WTC11 (cell line): ENCODE data around the gene HES5. TPM values are rescaled to one million over a fixed set of nuclear protein-coding genes. Genes with fewer than 3 reads are reported as not detected.

Experiments used
- ATAC-seq: fragments of 200-7000 bp; cut with Tn5 transposase; 2 replicates; pipeline ENCODE4 v1.10.0; 2021; ENCODE audit warnings: mild to moderate bottlenecking, moderate library complexity
- CTCF ChIA-PET: fragments of 300-600 bp; sonication (Branson Sonifier 250); formaldehyde crosslinking; loops from one replicate; lab custom pipeline; 2021; ENCODE audit warnings: antibody characterized with exemption; lab: Charles Lee
- POLR2A ChIA-PET: fragments of 350-600 bp; sonication (Branson Sonifier 250); formaldehyde crosslinking; loops from one replicate; lab custom pipeline; 2021; ENCODE audit warnings: antibody characterized with exemption; lab: Charles Lee
- DNase-seq: peaks from one replicate; pipeline ENCODE4 v3.0.0; 2021; ENCODE audit warnings: low spot score
- H3K27ac Mint-ChIP-seq: 2 replicates; pipeline ENCODE4 v1.8.0; 2021; ENCODE audit warnings: mixed read lengths
- H3K27me3 Mint-ChIP-seq: 2 replicates; pipeline ENCODE4 v1.8.0; 2021; ENCODE audit warnings: low read depth, mild to moderate bottlenecking, moderate library complexity, mixed read lengths
- H3K36me3 Mint-ChIP-seq: 2 replicates; pipeline ENCODE4 v1.8.0; 2021; ENCODE audit warnings: mixed read lengths
- H3K4me1 Mint-ChIP-seq: 2 replicates; pipeline ENCODE4 v1.8.0; 2022; ENCODE audit warnings: mixed read lengths
- H3K4me3 Mint-ChIP-seq: 2 replicates; pipeline ENCODE4 v1.8.0; 2021; ENCODE audit warnings: mild to moderate bottlenecking, moderate library complexity, mixed read lengths
- H3K9me3 Mint-ChIP-seq: 2 replicates; pipeline ENCODE4 v1.8.0; 2021; ENCODE audit warnings: mixed read lengths
- CTCF ChIP-seq: fragments of 200-600 bp; IDR thresholded peaks from 2 replicates; pipeline ENCODE4 v1.8.0; 2022; ENCODE audit warnings: antibody characterized with exemption
- ETV6 ChIP-seq: sonication (generic); formaldehyde crosslinking; IDR thresholded peaks from 2 replicates; pipeline ENCODE4 v1.8.1; 2022; ENCODE audit warnings: mild to moderate bottlenecking, missing genetic modification reagents
- GTF2I ChIP-seq: fragments of 250-450 bp; sonication (Bioruptor Pico); conservative IDR thresholded peaks from 2 replicates; pipeline ENCODE4 v1.4.0; 2021; ENCODE audit warnings: mild to moderate bottlenecking
- HMGA2 ChIP-seq: fragments of 250-450 bp; sonication (Bioruptor Pico); IDR thresholded peaks from 2 replicates; pipeline ENCODE4 v1.4.0; 2021; ENCODE audit warnings: mild to moderate bottlenecking, moderate library complexity
- IRF1 ChIP-seq: sonication (generic); formaldehyde crosslinking; IDR thresholded peaks from 2 replicates; pipeline ENCODE4 v1.8.0; 2023; ENCODE audit warnings: missing genetic modification reagents
- IRF2 ChIP-seq: sonication (generic); formaldehyde crosslinking; IDR thresholded peaks from 2 replicates; pipeline ENCODE4 v1.8.0; 2022; ENCODE audit warnings: low read depth, missing genetic modification reagents, borderline replicate concordance
- MLX ChIP-seq: sonication (generic); formaldehyde crosslinking; IDR thresholded peaks from 2 replicates; pipeline ENCODE4 v1.8.1; 2023; ENCODE audit warnings: mild to moderate bottlenecking, missing genetic modification reagents, moderate library complexity
- MXD4 ChIP-seq: fragments of 250-450 bp; sonication (Bioruptor Pico); IDR thresholded peaks from 2 replicates; pipeline ENCODE4 v1.8.0; 2021; ENCODE audit warnings: mild to moderate bottlenecking, moderate library complexity, borderline replicate concordance
- NFE2L1 ChIP-seq: sonication (generic); formaldehyde crosslinking; IDR thresholded peaks from 2 replicates; pipeline ENCODE4 v1.8.1; 2023; ENCODE audit warnings: missing genetic modification reagents
- PRRX2 ChIP-seq: fragments of 250-450 bp; sonication (Bioruptor Pico); IDR thresholded peaks from 2 replicates; pipeline ENCODE4 v1.8.0; 2021; ENCODE audit warnings: mild to moderate bottlenecking
- STAT6 ChIP-seq: sonication (generic); formaldehyde crosslinking; conservative IDR thresholded peaks from 2 replicates; pipeline ENCODE4 v1.8.1; 2023; ENCODE audit warnings: mild to moderate bottlenecking, low read depth, missing genetic modification reagents, moderate library complexity
- TEAD4 ChIP-seq: sonication (generic); formaldehyde crosslinking; IDR thresholded peaks from 2 replicates; pipeline ENCODE4 v1.8.0; 2022; ENCODE audit warnings: mild to moderate bottlenecking, missing genetic modification reagents
- ZNF121 ChIP-seq: sonication (generic); formaldehyde crosslinking; IDR thresholded peaks from 2 replicates; pipeline ENCODE4 v1.8.0; 2023; ENCODE audit warnings: missing genetic modification reagents
- ZNF138 ChIP-seq: sonication (generic); formaldehyde crosslinking; conservative IDR thresholded peaks from 2 replicates; pipeline ENCODE4 v1.8.1; 2022; ENCODE audit warnings: mild to moderate bottlenecking, moderate library complexity, missing genetic modification reagents
- ZNF317 ChIP-seq: sonication (generic); formaldehyde crosslinking; IDR thresholded peaks from 2 replicates; pipeline ENCODE4 v1.8.1; 2023; ENCODE audit warnings: low read depth, mild to moderate bottlenecking, moderate library complexity, missing genetic modification reagents, borderline replicate concordance
- ZNF423 ChIP-seq: fragments of 250-450 bp; sonication (Bioruptor Pico); IDR thresholded peaks from 2 replicates; pipeline ENCODE4 v2.1.2; 2022; ENCODE audit warnings: mild to moderate bottlenecking, moderate library complexity
- total RNA-seq: library from RNA; stranded (reverse); gene quantifications from 3 replicates; pipeline ENCODE4 v1.2.3, GENCODE V29; 2021
- TF ChIP-seq, protein P1 (sequence below): sonication (generic); formaldehyde crosslinking; IDR thresholded peaks from 2 replicates; pipeline ENCODE4 v1.8.1; 2023; ENCODE audit warnings: mild to moderate bottlenecking, missing genetic modification reagents, moderate library complexity

Gene HES5
- total RNA-seq, 1 experiment from 2014 or later = not detected

GRCh38 chr1:2483026-2483425 lies 47.0 kb downstream of the HES5 start:
- H3K27me3 Mint-ChIP-seq = peaks cover 7% of the 10 kb centered on the region
- no peak for DNase-seq
- CTCF ChIA-PET = no interaction called here

GRCh38 chr1:2482588-2482987 lies 47.5 kb downstream of the HES5 start:
- CTCF ChIA-PET = interaction anchor here (1.4 kb wide), 2 partner anchors 68 to 79 kb away, joined by 3 read pairs; no protein-coding TSS in a partner anchor
- H3K27ac Mint-ChIP-seq = no peak overlapping the region
- ATAC-seq = no peak
- no peak for DNase-seq
- H3K9me3 Mint-ChIP-seq = peaks cover under 1% of the 10 kb centered on the region; the same call in 1 of the 2 replicates
- TF ChIP-seq ZNF423 (CRISPR knock-in tag) (no peak), ZNF317 (CRISPR knock-in tag) (no peak), STAT6 (no peak), IRF1 (CRISPR knock-in tag) (no peak), GTF2I (no peak), TEAD4 (CRISPR knock-in tag) (no peak), IRF2 (CRISPR knock-in tag) (no peak), HMGA2 (CRISPR knock-in tag) (no peak), CTCF (no peak), MXD4 (no peak), ETV6 (CRISPR knock-in tag) (no peak), ZNF138 (CRISPR knock-in tag) (no peak), PRRX2 (CRISPR knock-in tag) (no peak), ZNF121 (CRISPR knock-in tag) (no peak), MLX (CRISPR knock-in tag) (no peak), NFE2L1 (CRISPR knock-in tag) (no peak)
- TF ChIP-seq, protein P1, sequence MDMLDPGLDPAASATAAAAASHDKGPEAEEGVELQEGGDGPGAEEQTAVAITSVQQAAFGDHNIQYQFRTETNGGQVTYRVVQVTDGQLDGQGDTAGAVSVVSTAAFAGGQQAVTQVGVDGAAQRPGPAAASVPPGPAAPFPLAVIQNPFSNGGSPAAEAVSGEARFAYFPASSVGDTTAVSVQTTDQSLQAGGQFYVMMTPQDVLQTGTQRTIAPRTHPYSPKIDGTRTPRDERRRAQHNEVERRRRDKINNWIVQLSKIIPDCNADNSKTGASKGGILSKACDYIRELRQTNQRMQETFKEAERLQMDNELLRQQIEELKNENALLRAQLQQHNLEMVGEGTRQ (CRISPR knock-in tag) = no peak
- TF ChIP-seq, all 79 proteins: peak for 0
- no peaks in the 10 kb centered on the region for H3K4me1 Mint-ChIP-seq
- H3K27me3 Mint-ChIP-seq = peaks cover 2% of the 10 kb centered on the region
- POLR2A ChIA-PET = no interaction called here
- no peak overlapping the region for H3K4me3 Mint-ChIP-seq
- H3K36me3 Mint-ChIP-seq = no peaks in the 10 kb centered on the region

More at GRCh38 chr1:2483026-2483425, 47.0 kb downstream of the HES5 start:
- H3K4me1 Mint-ChIP-seq = no peaks in the 10 kb centered on the region
- POLR2A ChIA-PET = no interaction called here
- H3K27ac Mint-ChIP-seq = no peak overlapping the region
- TF ChIP-seq IRF1 (CRISPR knock-in tag) = no peak
- H3K9me3 Mint-ChIP-seq = peaks cover 5% of the 10 kb centered on the region
- H3K36me3 Mint-ChIP-seq = no peaks in the 10 kb centered on the region
- ATAC-seq = no peak
- H3K4me3 Mint-ChIP-seq = no peak overlapping the region
